Neuronal stem cell (in vitro differentiated cells): ENCODE results near the gene NOS1AP.

Source experiments
- DNase-seq: peaks from one replicate; pipeline ENCODE4 v3.0.0-alpha.2; 2013; ENCODE audit warnings: low spot score
- H2AFZ ChIP-seq: one replicate; pipeline ENCODE4 v1.6.1; 2013; ENCODE audit warnings: mild to moderate bottlenecking, low read length, inconsistent platforms
- H2AK5ac ChIP-seq: 2 replicates; pipeline ENCODE4 v1.6.1; 2013; ENCODE audit warnings: low read depth, mild to moderate bottlenecking, inconsistent platforms, low read length, moderate library complexity, mixed read lengths
- H2BK120ac ChIP-seq: 2 replicates; pipeline ENCODE4 v1.6.1; 2013; ENCODE audit warnings: low read depth, mild to moderate bottlenecking, inconsistent platforms, low read length, moderate library complexity, mixed read lengths
- H2BK12ac ChIP-seq: one replicate; pipeline ENCODE4 v1.6.1; 2013; ENCODE audit warnings: low read length, inconsistent platforms
- H2BK15ac ChIP-seq: 2 replicates; pipeline ENCODE4 v1.6.1; 2013; ENCODE audit warnings: mild to moderate bottlenecking, low read length, inconsistent platforms, mixed read lengths
- H2BK5ac ChIP-seq: one replicate; pipeline ENCODE4 v1.6.1; 2013; ENCODE audit warnings: inconsistent platforms, mild to moderate bottlenecking, low read length, moderate library complexity
- H3K14ac ChIP-seq: one replicate; pipeline ENCODE4 v1.6.1; 2013; ENCODE audit warnings: low read length, inconsistent platforms
- H3K18ac ChIP-seq: 2 replicates; pipeline ENCODE4 v1.6.1; 2013; ENCODE audit warnings: low read length, inconsistent platforms
- H3K23ac ChIP-seq: 2 replicates; pipeline ENCODE4 v1.6.1; 2013; ENCODE audit warnings: low read depth, mild to moderate bottlenecking, mixed read lengths, low read length, inconsistent platforms; ENCODE audit not compliant: poor library complexity
- H3K27ac ChIP-seq: replicated peaks from 3 replicates; pipeline ENCODE4 v1.5.1; 2013; ENCODE audit warnings: low read length, inconsistent platforms
- H3K27me3 ChIP-seq, 3 experiments: 2 replicates each; pipeline ENCODE4 v1.6.1; 2013; ENCODE audit warnings: low read length in 3 of 3, mild to moderate bottlenecking in 2 of 3, inconsistent platforms in 1 of 3, low read depth in 1 of 3, mixed read lengths in 1 of 3, moderate library complexity in 1 of 3; ENCODE audit not compliant: control insufficient read depth in 3 of 3, insufficient read depth in 3 of 3
- H3K36me3 ChIP-seq, 2 donors: replicated peaks in 1 of 2; 2 replicates each; pipeline ENCODE4 v1.6.1; 2013; ENCODE audit warnings: low read length in 2 of 2; ENCODE audit not compliant: control insufficient read depth in 2 of 2, insufficient read depth in 2 of 2
- H3K4ac ChIP-seq: 2 replicates; pipeline ENCODE4 v1.6.1; 2013; ENCODE audit warnings: inconsistent platforms, mild to moderate bottlenecking, low read length, moderate library complexity
- H3K4me1 ChIP-seq, 2 donors: 1 replicate in 1 of 2; 2 replicates in 1 of 2; pipeline ENCODE4 v1.6.1; 2013; ENCODE audit warnings: low read length in 2 of 2, low read depth in 1 of 2; ENCODE audit not compliant: control insufficient read depth in 2 of 2, insufficient read depth in 1 of 2
- H3K4me2 ChIP-seq: one replicate; pipeline ENCODE4 v1.6.1; 2013; ENCODE audit warnings: mild to moderate bottlenecking, low read length, inconsistent platforms; ENCODE audit not compliant: insufficient read depth, poor library complexity, severe bottlenecking
- H3K4me3 ChIP-seq, 2 donors: 2 replicates each; pipeline ENCODE4 v1.5.1; 2013; ENCODE audit warnings: low read length in 2 of 2, mild to moderate bottlenecking in 2 of 2, inconsistent platforms in 1 of 2, moderate library complexity in 1 of 2
- H3K79me1 ChIP-seq: one replicate; pipeline ENCODE4 v1.6.1; 2013; ENCODE audit warnings: low read depth, mild to moderate bottlenecking, inconsistent platforms, low read length, moderate library complexity
- H3K9ac ChIP-seq: one replicate; pipeline ENCODE4 v1.6.1; 2013; ENCODE audit warnings: mild to moderate bottlenecking, low read depth, low read length, inconsistent platforms; ENCODE audit not compliant: poor library complexity
- H3K9me3 ChIP-seq, 2 donors: replicated peaks in 1 of 2; 2 replicates each; pipeline versions ENCODE3 to v1.6.1; 2013; ENCODE audit warnings: low read length in 2 of 2, mild to moderate bottlenecking in 2 of 2, inconsistent platforms in 1 of 2, low read depth in 1 of 2, mixed read lengths in 1 of 2, moderate library complexity in 1 of 2; ENCODE audit not compliant: control insufficient read depth in 2 of 2, insufficient read depth in 1 of 2
- H4K8ac ChIP-seq: one replicate; pipeline ENCODE4 v1.6.1; 2013; ENCODE audit warnings: low read depth, mild to moderate bottlenecking, inconsistent platforms, low read length, moderate library complexity
- H4K91ac ChIP-seq: one replicate; pipeline ENCODE4 v1.6.1; 2013; ENCODE audit warnings: low read length, low read depth, mild to moderate bottlenecking, inconsistent platforms; ENCODE audit not compliant: poor library complexity
- WGBS, 2 donors: extraction: QIAGEN DNeasy Blood & Tissue Kit; methylation state at CpG; one replicate each; pipeline ENCODE4 v1.1.7; 2013; ENCODE audit warnings: missing lambda C conversion rate in 2 of 2, mixed read lengths in 1 of 2; ENCODE audit not compliant: insufficient read length in 2 of 2, insufficient replicate concordance in 1 of 2; ENCODE audit errors: extremely low coverage in 2 of 2; 5-methylcytosine and 5-hydroxymethylcytosine counted together

The NOS1AP gene

DNA sequence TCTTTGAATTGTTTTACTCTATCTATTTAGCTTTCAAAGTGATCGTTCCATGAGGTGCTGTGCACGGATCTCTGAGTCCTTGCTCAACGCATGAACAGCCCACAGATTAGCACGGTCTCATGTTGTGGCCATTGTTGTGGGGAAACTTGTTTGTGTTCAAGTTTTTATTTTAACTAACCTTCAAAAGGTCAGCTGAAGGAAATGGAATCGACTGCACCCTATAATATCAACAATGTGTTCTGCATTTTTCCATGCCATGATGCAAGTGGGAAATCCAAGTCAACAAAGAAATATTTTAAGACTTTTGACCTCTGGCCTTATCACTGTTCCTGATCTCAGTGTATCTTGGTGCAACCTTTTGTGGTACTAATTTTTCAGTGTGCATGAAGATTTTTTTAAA is 336.3 kb downstream of the NOS1AP start:
- Histone ChIP-seq H3K36me3 (no peaks in the 10 kb centered on the region), H4K8ac (no peak overlapping the region)
- no CpG with 5 or more reads among the region's 5 CpGs for WGBS, 2 donors

DNA sequence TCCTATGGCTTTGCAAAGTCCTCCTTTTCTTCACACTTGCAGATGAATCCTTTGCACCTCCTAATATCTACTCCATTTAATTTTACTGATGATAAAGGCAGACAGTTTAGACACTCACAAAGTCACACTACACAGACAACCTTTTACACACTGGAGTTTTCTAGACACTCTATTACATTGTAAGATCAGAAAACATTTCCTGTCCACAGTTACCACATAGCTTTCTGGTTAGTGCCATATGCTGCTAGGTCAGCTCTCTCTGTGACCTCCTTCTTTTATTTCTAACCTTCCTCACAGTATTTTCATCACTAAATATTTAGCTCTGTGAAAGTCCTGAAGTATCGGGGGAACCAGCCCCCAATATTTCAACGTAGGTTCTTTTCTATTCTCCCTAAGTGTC is 337.3 kb downstream of the NOS1AP start:
- no peak overlapping the region for H3K4me2 ChIP-seq
- H3K79me1 ChIP-seq = no peaks in the 10 kb centered on the region
- no peak overlapping the region for H4K91ac ChIP-seq
- H2AK5ac ChIP-seq = no peak overlapping the region
- no peaks in the 10 kb centered on the region for H3K27me3 ChIP-seq
- no peak overlapping the region for H3K4ac ChIP-seq
- H3K9me3 ChIP-seq = no peaks in the 10 kb centered on the region
- H2BK12ac ChIP-seq = no peak overlapping the region
- no peak overlapping the region for H3K14ac ChIP-seq
- WGBS, 2 donors = no CpG with 5 or more reads among the region's 2 CpGs
- no peak overlapping the region for H3K9ac ChIP-seq
- H2AFZ ChIP-seq = no peak overlapping the region
- no peaks in the 10 kb centered on the region for H3K4me1 ChIP-seq
- no peak overlapping the region for H3K23ac ChIP-seq
- H2BK120ac ChIP-seq = no peak overlapping the region
- no peak overlapping the region for H4K8ac ChIP-seq
- DNase-seq = no peak
- H2BK5ac ChIP-seq = no peak overlapping the region
- no peak overlapping the region for H3K27ac ChIP-seq
- H3K36me3 ChIP-seq = no peaks in the 10 kb centered on the region
- H3K4me3 ChIP-seq = no peak overlapping the region
- no peak overlapping the region for H2BK15ac ChIP-seq
- H3K18ac ChIP-seq = no peak overlapping the region

More for the DNA sequence above, 336.3 kb downstream of the NOS1AP start:
- Histone ChIP-seq H2BK12ac (no peak overlapping the region), H2BK5ac (no peak overlapping the region), H3K4me2 (no peak overlapping the region), H3K18ac (no peak overlapping the region), H2BK120ac (no peak overlapping the region), H2AFZ (peak overlapping the region; percentile 21), H4K91ac (no peak overlapping the region), H3K23ac (no peak overlapping the region), H3K9me3 (no peaks in the 10 kb centered on the region), H3K79me1 (no peaks in the 10 kb centered on the region), H3K4me3 (no peak overlapping the region), H2BK15ac (no peak overlapping the region), H3K9ac (no peak overlapping the region), H3K14ac (no peak overlapping the region), H3K4me1 (peaks cover under 1 to 2% of the 10 kb centered on the region in 2 donors), H3K4ac (no peak overlapping the region), H2AK5ac (no peak overlapping the region), H3K27me3 (no peaks in the 10 kb centered on the region), H3K27ac (no peak overlapping the region)
- DNase-seq = no peak

DNA sequence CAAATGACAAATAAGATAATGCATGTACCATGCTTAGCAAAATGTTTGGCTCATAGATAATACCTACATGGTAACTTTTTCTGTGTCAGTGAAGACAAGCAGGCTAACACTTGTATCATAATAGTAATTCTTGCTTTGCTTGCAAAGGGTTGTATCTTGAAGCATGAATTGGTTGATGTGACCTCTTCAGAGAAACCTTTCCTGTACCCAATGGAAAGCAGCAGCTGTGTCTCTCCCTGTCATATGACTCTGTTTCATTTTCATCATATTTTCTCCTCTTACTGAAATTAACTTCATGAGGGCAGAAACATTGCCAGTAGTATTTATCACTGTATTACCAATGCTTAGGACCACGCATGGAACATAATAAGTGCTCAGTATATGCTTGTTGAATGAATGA is 338.0 kb downstream of the NOS1AP start:
- Histone ChIP-seq H2AFZ (no peak overlapping the region), H3K18ac (no peak overlapping the region), H2BK15ac (no peak overlapping the region), H3K4me2 (no peak overlapping the region), H3K14ac (no peak overlapping the region), H2BK120ac (no peak overlapping the region), H4K8ac (no peak overlapping the region), H3K9me3 (no peaks in the 10 kb centered on the region), H3K23ac (no peak overlapping the region), H3K27ac (no peak overlapping the region), H3K9ac (no peak overlapping the region), H3K79me1 (no peaks in the 10 kb centered on the region), H3K27me3 (peaks cover 0 to 4% (median 0%) of the 10 kb centered on the region in 3 experiments), H2BK5ac (no peak overlapping the region), H3K36me3 (no peaks in the 10 kb centered on the region), H3K4me3 (no peak overlapping the region), H2AK5ac (no peak overlapping the region), H3K4me1 (no peaks in the 10 kb centered on the region), H3K4ac (no peak overlapping the region), H4K91ac (no peak overlapping the region), H2BK12ac (no peak overlapping the region)
- WGBS, 2 donors = no CpG with 5 or more reads among the region's 1 CpG
- no peak for DNase-seq

DNA sequence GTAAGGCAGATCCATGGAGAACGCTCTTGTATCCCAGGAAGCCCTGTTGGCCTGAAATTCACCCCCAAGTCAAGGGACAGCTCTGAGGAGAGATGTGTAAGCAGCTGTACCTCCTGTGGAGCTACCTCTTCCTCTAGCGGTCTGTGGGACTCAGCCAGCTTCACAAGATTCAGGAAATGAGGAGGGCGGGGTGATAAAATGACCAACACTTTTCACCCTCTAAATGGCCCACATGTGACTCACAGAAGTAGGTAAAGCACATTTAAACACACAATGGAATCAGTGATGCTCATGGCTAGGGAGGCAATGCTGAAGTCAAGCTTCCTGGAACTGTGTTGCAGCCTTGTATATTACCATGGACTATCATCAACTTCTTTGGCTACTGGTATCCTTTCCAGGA is 342.5 kb downstream of the NOS1AP start, which contains the start of gene SH2D1B:
Gene SH2D1B, minus strand, starts transcription at position 135 of the 400 bp plus-strand sequence. Its CDS starts 120 bp downstream, at position 15.
- H3K36me3 ChIP-seq = no peaks in the 10 kb centered on the region
- no peak within 1 kb of the TSS for H2BK12ac ChIP-seq
- no peak within 1 kb of the TSS for H3K4ac ChIP-seq
- H3K4me3 ChIP-seq = no peak within 1 kb of the TSS
- no peaks in the 10 kb centered on the region for H3K9me3 ChIP-seq
- H2AK5ac ChIP-seq = no peak within 1 kb of the TSS
- H3K9ac ChIP-seq = no peak within 1 kb of the TSS
- H4K8ac ChIP-seq = no peak within 1 kb of the TSS
- no CpG with 5 or more reads among the region's 3 CpGs for WGBS, 2 donors
- no peak within 1 kb of the TSS for H3K18ac ChIP-seq
- no peak for DNase-seq
- no peak within 1 kb of the TSS for H3K23ac ChIP-seq
- H4K91ac ChIP-seq = no peak within 1 kb of the TSS
- no peaks in the 10 kb centered on the region for H3K4me1 ChIP-seq
- peaks cover 0 to 4% (median 0%) of the 10 kb centered on the region in 3 experiments for H3K27me3 ChIP-seq
- H3K79me1 ChIP-seq = no peaks in the 10 kb centered on the region
- no peak within 1 kb of the TSS for H2BK120ac ChIP-seq
- no peak within 1 kb of the TSS for H2AFZ ChIP-seq
- no peak within 1 kb of the TSS for H3K14ac ChIP-seq
- H2BK15ac ChIP-seq = no peak within 1 kb of the TSS
- no peak within 1 kb of the TSS for H3K4me2 ChIP-seq
- H3K27ac ChIP-seq = no peak within 1 kb of the TSS
- H2BK5ac ChIP-seq = no peak within 1 kb of the TSS
